B cell (primary cell): ENCODE data around the gene DDX24. TPM values are rescaled to one million over a fixed set of nuclear protein-coding genes. Genes with fewer than 3 reads are reported as not detected.

ENCODE experiments used
- ATAC-seq: fragments of 200-7000 bp; cut with Tn5 transposase; one replicate; pipeline ENCODE4 v1.10.0; 2021; ENCODE audit warnings: low read depth, mild to moderate bottlenecking, moderate number of reproducible peaks, moderate library complexity
- CTCF ChIA-PET: fragments of 350-600 bp; sonication (Branson Sonifier 250); formaldehyde crosslinking; loops from one replicate; lab custom pipeline; 2021; ENCODE audit warnings: antibody characterized with exemption, inconsistent platforms; lab: Charles Lee
- POLR2A ChIA-PET: fragments of 350-600 bp; sonication (Branson Sonifier 250); formaldehyde crosslinking; loops from one replicate; lab custom pipeline; 2021; ENCODE audit warnings: antibody characterized with exemption; lab: Charles Lee
- DNase-seq: peaks from one replicate; pipeline ENCODE4 v3.0.0; 2013
- H2AFZ ChIP-seq: 2 replicates; pipeline ENCODE4 v1.6.1; 2012; ENCODE audit warnings: mild to moderate bottlenecking, low read depth, low read length; ENCODE audit not compliant: insufficient read depth, poor library complexity, severe bottlenecking
- H3K27ac ChIP-seq, 2 donors: 1 replicate in 1 of 2; 2 replicates in 1 of 2; pipeline ENCODE4 v1.5.1; 2012 to 2013; ENCODE audit warnings: low read length in 2 of 2, mild to moderate bottlenecking in 2 of 2, moderate library complexity in 1 of 2
- H3K27me3 ChIP-seq, 4 experiments: fragments of 200-600 bp in 1 of 4; sonication (generic) in 1 of 4; replicated peaks in 1 of 4; 1 replicate in 2 of 4; 2 replicates in 2 of 4; pipeline versions ENCODE4 v1.6.1 to v1.7.0; 2013 to 2016; ENCODE audit warnings: low read length in 3 of 4, mild to moderate bottlenecking in 2 of 4, mixed read lengths in 1 of 4, moderate library complexity in 1 of 4; ENCODE audit not compliant: insufficient read depth in 4 of 4, control insufficient read depth in 3 of 4; ENCODE audit errors: control extremely low read depth in 1 of 4
- H3K36me3 ChIP-seq, 2 experiments: replicated peaks in 1 of 2; 1 replicate in 1 of 2; 2 replicates in 1 of 2; pipeline versions ENCODE4 v1.6.1 to v1.7.1; 2013; ENCODE audit warnings: low read length in 1 of 2; ENCODE audit not compliant: insufficient read depth in 2 of 2, control insufficient read depth in 1 of 2; ENCODE audit errors: control extremely low read depth in 1 of 2, extremely low read depth in 1 of 2
- H3K4me1 ChIP-seq, 2 donors: fragments of 200-600 bp in 1 of 2; sonication (generic) in 1 of 2; 1 replicate in 1 of 2; 2 replicates in 1 of 2; pipeline versions ENCODE4 v1.5.1 to v1.6.1; 2013 to 2017; ENCODE audit warnings: low read length in 2 of 2; ENCODE audit not compliant: control insufficient read depth in 2 of 2, insufficient read depth in 2 of 2
- H3K4me2 ChIP-seq: replicated peaks from 2 replicates; pipeline ENCODE3; 2012; ENCODE audit warnings: mild to moderate bottlenecking, low read depth, low read length; ENCODE audit not compliant: poor library complexity, severe bottlenecking
- H3K4me3 ChIP-seq, 5 experiments: fragments of 200-600 bp in 1 of 5; sonication (generic) in 1 of 5; 1 replicate in 3 of 5; 2 replicates in 2 of 5; pipeline versions ENCODE4 v1.5.1 to v1.7.0; 2011 to 2016; ENCODE audit warnings: low read length in 4 of 5, mild to moderate bottlenecking in 4 of 5, low read depth in 2 of 5, control low read depth in 1 of 5, moderate library complexity in 1 of 5; ENCODE audit not compliant: insufficient read depth in 1 of 5; ENCODE audit errors: control extremely low read depth in 1 of 5, extremely low read depth in 1 of 5
- H3K79me2 ChIP-seq: fragments of 200-600 bp; sonication (generic); one replicate; pipeline ENCODE4 v1.6.0; 2016; ENCODE audit warnings: low read length; ENCODE audit not compliant: control insufficient read depth, insufficient read depth
- H3K9ac ChIP-seq: fragments of 200-600 bp; sonication (generic); 2 replicates; pipeline ENCODE4 v1.6.1; 2017; ENCODE audit warnings: mild to moderate bottlenecking, low read length, moderate library complexity
- H3K9me3 ChIP-seq, 3 donors: one replicate each; pipeline versions ENCODE4 v1.6.1 to v1.7.1; 2013; ENCODE audit warnings: low read length in 2 of 3; ENCODE audit not compliant: control insufficient read depth in 2 of 3, insufficient read depth in 1 of 3; ENCODE audit errors: control extremely low read depth in 1 of 3
- H4K20me1 ChIP-seq: 2 replicates; pipeline ENCODE4 v1.6.0; 2012; ENCODE audit warnings: mild to moderate bottlenecking, low read length; ENCODE audit not compliant: insufficient read depth, control insufficient read depth, poor library complexity, severe bottlenecking
- H3K27ac Mint-ChIP-seq: one replicate; pipeline ENCODE4 v1.8.0; 2021; ENCODE audit warnings: mixed read lengths
- H3K27me3 Mint-ChIP-seq: one replicate; pipeline ENCODE4 v1.8.0; 2021; ENCODE audit warnings: mixed read lengths
- H3K4me1 Mint-ChIP-seq: one replicate; pipeline ENCODE4 v1.8.0; 2021; ENCODE audit warnings: mixed read lengths
- H3K4me3 Mint-ChIP-seq: one replicate; pipeline ENCODE4 v1.8.0; 2021; ENCODE audit warnings: mixed read lengths
- H3K9me3 Mint-ChIP-seq: one replicate; pipeline ENCODE4 v1.8.0; 2022; ENCODE audit warnings: mixed read lengths; ENCODE audit not compliant: insufficient read depth
- EZH2 ChIP-seq: IDR thresholded peaks from 2 replicates; pipeline ENCODE4 v1.6.1; 2012; ENCODE audit warnings: borderline replicate concordance, low read depth, mild to moderate bottlenecking, moderate library complexity, low read length; ENCODE audit not compliant: insufficient read depth, poor library complexity, severe bottlenecking
- WGBS: methylation state at CpG from one replicate; pipeline ENCODE4 v1.1.5; 2013; ENCODE audit warnings: missing lambda C conversion rate; ENCODE audit not compliant: insufficient coverage; 5-methylcytosine and 5-hydroxymethylcytosine counted together
- intact Hi-C: fragments of 100-400 bp; cut with micrococcal nuclease; formaldehyde crosslinking; loops from one replicate; pipeline ENCODE4 v1.10.0; 2022
- polyA plus RNA-seq: library from polyadenylated mRNA; depleted of rRNA; stranded (reverse); fragments of >200 nt; gene quantifications from 2 replicates; pipeline ENCODE4 v1.2.3, GENCODE V29; 2012
- total RNA-seq, 2 donors: library from RNA; stranded (reverse); fragments of 120-200 nt in 1 of 2; gene quantifications; 1 replicate in 1 of 2; 2 replicates in 1 of 2; pipeline versions ENCODE4 v1.2.3 to v1.2.4, GENCODE V29; 2013 to 2022
- TF ChIP-seq, protein P1 (sequence below): fragments of 200-600 bp; IDR thresholded peaks from one replicate; pipeline ENCODE4 v1.8.0; 2022; ENCODE audit warnings: antibody characterized with exemption, mild to moderate bottlenecking

Gene DDX24
- total and polyA plus RNA-seq, 2 donors (not counting 1 experiment from before 2014, with no cell fraction given): 145 to 211 TPM

DNA sequence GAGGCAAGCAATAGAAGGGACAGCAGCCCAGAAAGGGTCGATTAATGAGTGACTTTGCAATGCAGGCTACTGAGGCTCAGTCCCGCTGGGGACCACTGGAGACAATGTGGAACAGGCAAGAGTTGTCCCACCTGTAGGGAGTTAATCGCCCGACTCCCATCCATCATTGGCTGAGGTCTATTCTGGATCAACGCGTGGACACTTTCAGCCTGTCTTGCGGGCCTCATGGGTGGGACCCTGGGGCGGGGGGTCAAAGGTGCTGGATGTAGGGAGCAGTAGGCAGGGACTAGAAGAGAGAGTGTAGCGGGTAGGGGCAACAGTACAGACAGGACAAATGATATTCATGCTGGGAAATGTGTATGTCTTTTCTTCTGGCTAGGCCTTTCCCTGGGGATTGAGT is 42.3 kb upstream of the DDX24 start:
- Histone ChIP-seq H3K9ac (no peak overlapping the region), H3K4me2 (no peak overlapping the region), H3K9me3 (peaks cover 0 to 23% (median 17%) of the 10 kb centered on the region in 3 donors), H2AFZ (no peak overlapping the region), H3K27me3 (peaks cover 0 to 18% (median 0%) of the 10 kb centered on the region in 4 experiments), H3K27ac (no peak overlapping the region), H3K4me1 (no peaks in the 10 kb centered on the region), H3K4me3 (no peak overlapping the region), H3K79me2 (no peaks in the 10 kb centered on the region), H4K20me1 (no peaks in the 10 kb centered on the region), H3K36me3 (peaks cover 0 to 3% of the 10 kb centered on the region in 2 experiments)
- ChIA-PET POLR2A (no interaction called here), CTCF (interaction anchor here (1.1 kb wide), 1 partner anchor 14 kb away, joined by 4 read pairs; no protein-coding TSS in a partner anchor)
- TF ChIP-seq EZH2: no peak
- TF ChIP-seq, protein P1, sequence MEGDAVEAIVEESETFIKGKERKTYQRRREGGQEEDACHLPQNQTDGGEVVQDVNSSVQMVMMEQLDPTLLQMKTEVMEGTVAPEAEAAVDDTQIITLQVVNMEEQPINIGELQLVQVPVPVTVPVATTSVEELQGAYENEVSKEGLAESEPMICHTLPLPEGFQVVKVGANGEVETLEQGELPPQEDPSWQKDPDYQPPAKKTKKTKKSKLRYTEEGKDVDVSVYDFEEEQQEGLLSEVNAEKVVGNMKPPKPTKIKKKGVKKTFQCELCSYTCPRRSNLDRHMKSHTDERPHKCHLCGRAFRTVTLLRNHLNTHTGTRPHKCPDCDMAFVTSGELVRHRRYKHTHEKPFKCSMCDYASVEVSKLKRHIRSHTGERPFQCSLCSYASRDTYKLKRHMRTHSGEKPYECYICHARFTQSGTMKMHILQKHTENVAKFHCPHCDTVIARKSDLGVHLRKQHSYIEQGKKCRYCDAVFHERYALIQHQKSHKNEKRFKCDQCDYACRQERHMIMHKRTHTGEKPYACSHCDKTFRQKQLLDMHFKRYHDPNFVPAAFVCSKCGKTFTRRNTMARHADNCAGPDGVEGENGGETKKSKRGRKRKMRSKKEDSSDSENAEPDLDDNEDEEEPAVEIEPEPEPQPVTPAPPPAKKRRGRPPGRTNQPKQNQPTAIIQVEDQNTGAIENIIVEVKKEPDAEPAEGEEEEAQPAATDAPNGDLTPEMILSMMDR: no peak
- 98% methylated on average over 9 of the region's 9 CpGs for WGBS
- intact Hi-C loops: no loop called here
- H3K27ac Mint-ChIP-seq: no peak overlapping the region
- H3K27me3 Mint-ChIP-seq: peaks cover 16% of the 10 kb centered on the region
- ATAC-seq (no peak), DNase-seq (no peak)
- H3K4me3 Mint-ChIP-seq: no peak overlapping the region
- peaks cover 13% of the 10 kb centered on the region for H3K9me3 Mint-ChIP-seq
- no peaks in the 10 kb centered on the region for H3K4me1 Mint-ChIP-seq

DNA sequence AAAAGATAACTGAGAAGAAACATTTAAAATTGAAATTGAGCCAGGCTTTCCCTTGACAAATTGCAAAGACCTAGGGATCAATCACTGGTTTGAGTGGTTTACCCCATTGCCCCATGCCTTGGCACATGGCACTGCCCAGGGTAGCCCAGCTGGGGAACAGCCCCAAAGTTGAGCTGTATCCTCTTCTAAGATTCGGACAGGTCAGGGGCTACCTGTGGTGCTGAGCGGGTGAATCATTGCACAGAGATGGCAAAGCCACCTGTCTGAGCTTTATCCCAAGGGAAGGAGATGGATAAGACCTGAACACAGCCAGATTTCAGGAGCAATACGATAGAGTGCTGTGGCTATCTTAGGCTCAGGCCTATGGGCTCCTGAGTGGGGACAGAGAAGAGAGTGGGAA is 41.4 kb upstream of the DDX24 start:
- H3K4me2 ChIP-seq: no peak overlapping the region
- intact Hi-C loops: no loop called here
- ChIA-PET CTCF (interaction anchor here (1.4 kb wide), 1 partner anchor 14 kb away, joined by 4 read pairs; no protein-coding TSS in a partner anchor), POLR2A (no interaction called here)
- TF ChIP-seq EZH2: no peak
- TF ChIP-seq, protein P1: no peak
- no peak overlapping the region for H3K9ac ChIP-seq
- peaks cover 0 to 23% (median 17%) of the 10 kb centered on the region in 3 donors for H3K9me3 ChIP-seq
- no peak for DNase-seq
- H4K20me1 ChIP-seq: no peaks in the 10 kb centered on the region
- H3K27me3 ChIP-seq: peaks cover 0 to 18% (median 0%) of the 10 kb centered on the region in 4 experiments
- H3K4me1 ChIP-seq: no peaks in the 10 kb centered on the region
- no peak overlapping the region for H3K4me3 ChIP-seq
- no peak overlapping the region for H3K27ac Mint-ChIP-seq
- H3K27me3 Mint-ChIP-seq: peaks cover 23% of the 10 kb centered on the region
- H3K79me2 ChIP-seq: no peaks in the 10 kb centered on the region
- H2AFZ ChIP-seq: no peak overlapping the region
- no peaks in the 10 kb centered on the region for H3K4me1 Mint-ChIP-seq
- peaks cover 0 to 3% of the 10 kb centered on the region in 2 experiments for H3K36me3 ChIP-seq
- 68% methylated on average over 3 of the region's 3 CpGs for WGBS
- peaks cover 13% of the 10 kb centered on the region for H3K9me3 Mint-ChIP-seq
- ATAC-seq: no peak
- no peak overlapping the region for H3K27ac ChIP-seq
- no peak overlapping the region for H3K4me3 Mint-ChIP-seq
